GM21825 (cell line): Measurements from ENCODE around the gene ANLN.

Experiments used
- ATAC-seq: cut with Tn5 transposase; IDR thresholded peaks from one replicate; pipeline ENCODE4 v1.9.1; 2021; ENCODE audit warnings: mild to moderate bottlenecking, moderate library complexity; ENCODE audit not compliant: unreplicated experiment

Gene ANLN, protein sequence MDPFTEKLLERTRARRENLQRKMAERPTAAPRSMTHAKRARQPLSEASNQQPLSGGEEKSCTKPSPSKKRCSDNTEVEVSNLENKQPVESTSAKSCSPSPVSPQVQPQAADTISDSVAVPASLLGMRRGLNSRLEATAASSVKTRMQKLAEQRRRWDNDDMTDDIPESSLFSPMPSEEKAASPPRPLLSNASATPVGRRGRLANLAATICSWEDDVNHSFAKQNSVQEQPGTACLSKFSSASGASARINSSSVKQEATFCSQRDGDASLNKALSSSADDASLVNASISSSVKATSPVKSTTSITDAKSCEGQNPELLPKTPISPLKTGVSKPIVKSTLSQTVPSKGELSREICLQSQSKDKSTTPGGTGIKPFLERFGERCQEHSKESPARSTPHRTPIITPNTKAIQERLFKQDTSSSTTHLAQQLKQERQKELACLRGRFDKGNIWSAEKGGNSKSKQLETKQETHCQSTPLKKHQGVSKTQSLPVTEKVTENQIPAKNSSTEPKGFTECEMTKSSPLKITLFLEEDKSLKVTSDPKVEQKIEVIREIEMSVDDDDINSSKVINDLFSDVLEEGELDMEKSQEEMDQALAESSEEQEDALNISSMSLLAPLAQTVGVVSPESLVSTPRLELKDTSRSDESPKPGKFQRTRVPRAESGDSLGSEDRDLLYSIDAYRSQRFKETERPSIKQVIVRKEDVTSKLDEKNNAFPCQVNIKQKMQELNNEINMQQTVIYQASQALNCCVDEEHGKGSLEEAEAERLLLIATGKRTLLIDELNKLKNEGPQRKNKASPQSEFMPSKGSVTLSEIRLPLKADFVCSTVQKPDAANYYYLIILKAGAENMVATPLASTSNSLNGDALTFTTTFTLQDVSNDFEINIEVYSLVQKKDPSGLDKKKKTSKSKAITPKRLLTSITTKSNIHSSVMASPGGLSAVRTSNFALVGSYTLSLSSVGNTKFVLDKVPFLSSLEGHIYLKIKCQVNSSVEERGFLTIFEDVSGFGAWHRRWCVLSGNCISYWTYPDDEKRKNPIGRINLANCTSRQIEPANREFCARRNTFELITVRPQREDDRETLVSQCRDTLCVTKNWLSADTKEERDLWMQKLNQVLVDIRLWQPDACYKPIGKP

DNA sequence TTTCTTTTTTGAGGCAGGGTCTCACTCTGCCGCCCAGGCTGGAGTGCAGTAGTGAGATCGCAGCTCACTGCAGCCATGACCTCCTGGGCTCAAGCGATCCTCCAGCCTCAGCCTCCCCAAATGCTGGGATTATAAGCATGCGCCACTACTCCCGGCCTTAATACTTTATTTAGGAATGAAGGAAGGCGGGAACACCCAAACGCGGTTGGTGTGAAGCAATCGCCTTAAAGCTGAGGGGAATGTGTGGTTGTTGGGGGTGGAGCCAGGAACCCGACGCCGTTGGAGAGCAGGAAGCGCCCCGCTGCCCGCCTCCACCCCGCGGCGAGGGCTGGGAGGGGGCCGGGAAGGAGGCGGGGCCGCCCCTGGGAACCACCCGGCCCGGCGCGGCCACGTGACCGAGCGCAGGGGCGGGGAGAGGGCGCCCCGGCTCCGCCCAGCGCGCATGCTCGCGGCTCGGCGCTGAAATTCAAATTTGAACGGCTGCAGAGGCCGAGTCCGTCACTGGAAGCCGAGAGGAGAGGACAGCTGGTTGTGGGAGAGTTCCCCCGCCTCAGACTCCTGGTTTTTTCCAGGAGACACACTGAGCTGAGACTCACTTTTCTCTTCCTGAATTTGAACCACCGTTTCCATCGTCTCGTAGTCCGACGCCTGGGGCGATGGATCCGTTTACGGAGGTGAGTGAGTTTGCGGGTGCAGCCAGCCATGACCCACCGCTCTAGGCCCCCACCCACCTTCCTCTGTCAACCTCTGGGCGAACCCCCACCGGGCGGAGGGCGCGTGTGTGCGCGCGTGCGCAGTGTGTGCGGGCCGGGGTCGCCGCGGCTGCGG lies at the start of gene ANLN:
TSS of gene ANLN (plus strand) at position 492 of the 828 bp plus-strand sequence. CDS start at position 657, 165 bp downstream.
- peak; percentile 73 for ATAC-seq

- ATAC-seq, result no peak
Observed at GRCh38 chr7:36343548-36343947, 46.1 kb upstream of the ANLN start.

DNA sequence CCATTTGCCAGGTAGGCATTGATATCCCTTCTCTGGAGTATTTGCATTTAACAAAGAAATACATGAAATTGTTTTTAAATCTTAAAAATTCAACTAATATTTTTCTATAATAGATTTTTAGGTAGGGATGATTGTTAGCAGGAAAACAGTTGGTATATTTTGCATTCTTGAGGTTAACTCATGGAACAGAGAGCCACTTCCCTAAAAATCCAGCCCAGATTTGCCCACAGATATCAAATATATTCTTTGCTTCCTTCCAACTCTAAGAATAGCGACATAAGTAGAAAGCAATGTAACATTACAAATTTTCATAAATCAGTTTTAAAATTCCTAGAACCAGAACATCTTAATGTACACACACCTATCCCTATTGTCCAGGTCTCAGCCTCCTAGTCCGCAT lies 45.0 kb upstream of the ANLN start:
- no peak for ATAC-seq

DNA sequence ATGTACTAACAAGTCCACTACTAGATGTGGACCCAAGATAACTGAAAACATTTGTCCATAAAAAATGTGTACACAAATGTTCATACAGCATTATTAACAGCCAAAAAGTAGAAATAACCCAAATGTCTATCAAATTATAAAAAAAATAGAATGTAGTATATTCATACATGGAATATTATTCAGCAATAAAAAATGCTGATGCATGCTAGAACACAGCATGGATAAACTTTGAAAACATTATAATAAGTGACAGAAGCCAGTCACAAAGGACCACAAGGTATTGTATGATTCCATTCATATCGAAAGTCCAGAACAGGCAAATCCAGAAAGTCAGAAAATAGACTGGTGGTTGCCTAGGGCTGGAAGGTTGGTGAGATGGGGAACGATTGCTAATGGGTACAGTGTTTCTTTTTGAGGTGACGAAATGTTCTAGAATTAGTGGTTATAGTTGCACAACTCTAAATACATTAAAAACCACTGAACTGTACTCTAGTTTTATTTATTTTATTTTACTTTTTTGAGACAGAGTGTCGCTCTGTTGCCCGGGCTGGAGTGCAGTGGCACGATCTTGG lies 43.3 kb upstream of the ANLN start:
- no peak for ATAC-seq

- no peak for ATAC-seq
Observed at GRCh38 chr7:36348256-36348655, 41.4 kb upstream of the ANLN start.

DNA sequence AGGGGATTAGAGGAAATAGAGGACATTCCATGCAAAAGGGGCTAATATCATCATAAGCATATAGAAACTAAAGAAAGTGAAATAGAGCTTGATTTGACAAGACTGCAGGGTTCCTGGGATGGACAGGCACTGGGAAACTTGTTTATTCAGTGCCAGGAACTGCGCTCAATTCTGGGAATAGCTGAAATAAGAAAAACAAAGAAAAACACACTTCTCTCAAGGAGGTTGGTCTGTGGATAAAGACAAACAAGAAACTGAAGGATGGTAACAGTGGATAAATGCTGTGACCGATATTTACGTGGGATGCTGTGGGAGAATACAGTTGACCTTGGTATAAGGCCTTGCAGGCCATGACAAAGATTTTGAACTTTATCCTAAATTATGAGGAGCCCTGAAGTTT lies 40.9 kb upstream of the ANLN start:
- ATAC-seq, result no peak

DNA sequence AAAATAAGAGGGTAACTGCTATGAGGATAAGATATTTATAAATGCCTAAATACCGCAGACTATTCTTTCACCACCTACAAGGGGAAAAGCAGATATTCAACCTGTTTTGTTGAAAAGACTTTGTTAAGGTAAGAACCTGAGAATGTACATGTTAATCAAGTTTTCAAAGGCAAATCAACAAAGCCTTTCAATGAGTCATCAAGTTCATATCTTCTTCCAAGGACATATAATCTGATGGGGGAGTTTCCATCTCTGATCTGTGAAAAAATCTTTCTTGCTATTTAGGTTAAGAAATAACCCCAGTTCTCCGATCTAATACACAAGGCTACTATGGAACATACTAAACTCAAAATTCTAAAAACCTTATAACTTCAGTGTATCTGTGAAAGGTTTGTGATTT lies 40.0 kb upstream of the ANLN start:
- ATAC-seq, result no peak

- no peak for ATAC-seq
Observed at GRCh38 chr7:36355490-36355889, 34.2 kb upstream of the ANLN start.

DNA sequence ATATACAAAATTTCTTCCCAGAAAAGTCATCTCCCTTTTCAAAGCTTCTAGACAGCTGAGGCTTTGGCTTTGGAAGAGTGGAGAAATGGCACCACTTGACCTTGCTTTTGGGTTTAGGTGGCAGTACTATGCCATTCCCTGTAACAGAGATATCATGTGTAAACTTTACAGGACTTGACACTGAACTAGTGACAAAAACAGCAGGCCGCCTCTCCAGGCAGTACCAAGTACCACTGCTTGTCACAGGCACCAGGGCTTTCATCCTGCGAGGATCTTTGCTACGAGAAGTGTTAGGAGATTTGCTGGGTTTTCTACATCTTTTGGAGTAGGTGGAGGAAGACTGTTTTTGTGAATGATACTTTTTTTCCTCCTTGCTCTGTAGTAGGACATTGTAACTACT lies 32.6 kb upstream of the ANLN start:
- ATAC-seq, result no peak

GRCh38 chr7:36358589-36358988 lies 31.1 kb upstream of the ANLN start:
- no peak for ATAC-seq

DNA sequence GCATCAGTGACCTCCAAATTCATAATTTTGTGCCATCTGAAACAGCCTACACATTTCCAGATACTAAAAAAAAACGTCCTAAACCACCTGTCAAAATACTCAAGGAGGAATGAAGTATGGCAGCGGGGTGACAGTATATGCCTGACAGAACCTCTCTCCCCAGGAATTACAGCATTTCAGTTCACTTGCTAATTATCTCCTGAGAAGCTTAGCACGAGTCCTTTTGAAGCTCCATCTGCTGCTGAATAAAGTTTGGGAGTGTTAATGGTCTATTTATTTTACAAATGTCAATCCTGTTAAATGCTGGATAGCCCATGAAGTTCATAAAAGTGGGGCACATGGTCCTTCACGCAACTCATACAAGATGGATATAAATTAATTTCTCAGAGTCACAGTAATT lies 29.4 kb upstream of the ANLN start:
- ATAC-seq, result no peak

DNA sequence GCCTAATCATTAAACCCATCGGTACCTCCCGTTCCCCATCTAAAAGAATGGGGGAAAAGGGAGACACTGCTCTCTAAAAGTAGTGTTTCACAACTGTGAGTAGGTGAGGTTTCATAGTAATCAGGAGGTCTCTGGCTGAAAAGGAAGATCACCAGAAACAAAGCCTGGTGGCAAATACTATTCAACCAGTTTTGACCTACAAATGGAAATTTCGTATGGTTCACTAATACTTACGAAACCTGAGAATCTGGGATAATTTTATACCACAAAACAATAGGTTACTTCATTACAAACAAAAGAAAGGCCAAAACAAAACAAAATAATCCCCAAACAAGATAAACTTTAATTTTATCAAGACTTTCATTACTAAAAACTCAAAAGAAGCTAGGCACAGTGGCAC lies 28.4 kb upstream of the ANLN start:
- no peak for ATAC-seq

GRCh38 chr7:36363515-36363914 lies 26.1 kb upstream of the ANLN start:
- ATAC-seq, result no peak

GRCh38 chr7:36366005-36366717 lies 23.5 kb upstream of the ANLN start:
- no peak for ATAC-seq

DNA sequence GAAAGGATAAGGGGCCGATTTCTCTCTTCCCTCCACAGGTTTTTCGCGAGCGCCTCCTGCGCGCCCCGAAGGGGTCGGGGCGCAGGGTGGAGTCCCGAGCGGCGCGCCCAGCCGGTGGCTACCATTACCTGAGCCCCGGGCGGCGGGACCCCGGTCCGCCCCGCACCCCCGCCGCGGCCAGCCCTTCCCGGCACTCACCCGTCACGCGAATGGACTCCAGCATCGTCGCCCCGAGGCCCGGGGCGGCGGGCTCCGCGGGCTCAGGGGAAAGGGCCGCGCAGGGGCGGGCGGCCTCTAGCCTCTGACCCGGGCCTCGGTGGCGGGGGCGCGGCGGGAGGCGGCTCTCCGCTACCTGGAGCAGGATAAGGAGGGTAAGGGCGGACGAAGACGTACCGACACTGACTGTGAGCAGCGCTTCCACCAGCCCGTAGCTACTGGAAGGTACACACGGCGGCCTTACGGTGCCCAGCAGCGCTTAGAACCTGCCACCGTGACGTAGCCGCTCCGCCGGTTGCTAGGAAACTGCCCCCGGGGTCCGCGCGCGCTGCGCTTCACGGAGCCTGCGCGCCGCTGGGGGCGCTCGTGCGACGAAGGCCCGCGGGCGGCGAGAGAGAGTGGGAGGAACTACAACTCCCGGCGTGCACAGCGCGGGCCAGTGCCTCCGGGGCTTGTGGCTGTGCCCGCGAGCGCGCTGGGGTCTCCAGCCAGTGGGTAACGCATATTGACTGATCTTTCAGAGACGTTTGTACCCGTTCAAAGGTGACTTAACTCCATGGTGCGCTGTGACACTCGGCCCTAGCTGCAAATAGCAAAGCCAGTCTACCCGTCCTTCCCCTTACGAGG lies 22.7 kb upstream of the ANLN start:
- peak; percentile 99 for ATAC-seq

DNA sequence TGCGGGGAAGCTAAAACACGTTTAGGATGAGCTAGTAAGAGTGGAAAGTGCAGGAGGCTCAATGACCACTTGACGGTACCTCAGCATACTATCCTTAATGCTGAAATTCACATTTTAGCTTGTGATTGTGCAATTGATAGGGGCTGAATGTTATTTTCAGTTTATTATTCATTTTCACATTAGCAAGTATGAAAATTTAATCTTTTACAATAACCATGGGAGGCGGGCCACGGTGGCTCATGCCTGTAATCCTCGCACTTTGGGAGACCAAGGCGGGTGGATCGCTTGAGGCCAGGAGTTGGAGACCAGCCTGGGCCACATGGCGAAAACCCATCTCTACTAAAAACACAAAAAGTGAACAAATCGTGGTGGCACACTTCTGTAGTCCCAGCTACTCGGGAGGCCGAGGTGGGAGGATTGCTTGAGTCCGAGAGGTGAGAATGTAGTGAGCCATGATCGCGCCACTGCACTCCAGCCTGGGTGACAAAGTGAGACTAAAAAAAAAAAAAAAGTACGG lies 22.0 kb upstream of the ANLN start:
- ATAC-seq, result no peak

DNA sequence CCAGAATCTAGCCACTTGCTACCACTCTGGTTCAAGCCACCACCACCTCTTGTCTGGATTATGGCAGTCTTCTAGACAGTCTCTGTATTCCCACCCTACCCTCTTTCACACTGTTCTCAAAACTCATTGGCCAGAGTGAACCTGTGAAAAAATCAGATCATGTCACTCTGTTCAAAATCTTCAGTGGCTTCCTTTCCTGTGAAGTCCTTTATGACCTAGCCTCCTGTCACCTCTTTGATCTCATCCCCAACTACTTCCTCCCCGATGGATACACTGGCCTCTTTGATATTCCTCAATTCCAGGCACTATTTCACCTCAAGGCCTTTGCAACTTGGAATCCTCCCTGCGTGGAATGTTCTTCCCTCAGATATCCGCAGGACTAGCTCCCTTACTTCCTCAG lies 21.2 kb upstream of the ANLN start:
- no peak for ATAC-seq

GRCh38 chr7:36369171-36369570 lies 20.5 kb upstream of the ANLN start:
- no peak for ATAC-seq

DNA sequence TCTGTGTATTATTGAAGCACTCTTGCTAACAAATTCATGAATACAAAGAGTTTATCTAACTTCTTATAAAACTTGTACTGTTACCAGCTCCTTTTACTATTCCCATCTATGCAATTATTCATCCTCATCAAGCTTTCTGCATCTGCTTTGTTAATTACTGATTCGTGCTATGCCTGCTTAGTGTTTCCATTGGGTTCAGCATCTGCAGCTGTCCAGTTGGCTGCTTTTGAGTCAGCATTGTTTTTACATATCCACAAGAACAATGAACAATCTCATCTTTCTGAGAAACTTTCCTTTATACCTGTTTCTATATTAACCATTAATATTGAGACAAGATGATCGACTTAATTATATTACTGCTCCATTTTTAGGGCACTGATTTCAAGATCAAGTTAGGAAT lies 19.6 kb upstream of the ANLN start:
- no peak for ATAC-seq
